Measurements from ENCODE around the gene HS2ST1.

HS2ST1 gene

DNA sequence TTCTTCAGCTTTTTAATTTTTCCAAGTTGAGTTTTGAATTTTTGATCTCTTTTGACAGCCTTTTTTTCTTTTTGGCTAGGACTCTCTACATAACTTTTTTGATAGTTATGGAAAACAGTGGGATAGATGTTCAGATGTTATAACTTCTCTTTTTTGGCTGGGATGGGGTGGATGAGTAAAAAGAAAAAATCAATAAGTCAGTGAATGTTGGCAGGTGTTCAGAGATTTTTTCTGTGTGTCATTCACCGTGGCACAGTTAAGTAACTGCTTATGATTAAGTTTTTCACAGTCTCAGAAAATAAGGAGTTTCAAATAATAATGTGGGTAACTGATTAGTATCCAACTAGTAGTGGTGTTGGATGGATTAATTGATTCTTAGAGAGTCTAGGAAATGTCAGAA lies 24.0 kb downstream of the HS2ST1 start:
- no peak overlapping the region for H3K4me2 ChIP-seq (ENCODE audit: low read depth, low read length, poor library complexity, severe bottlenecking)
- H3K27me3 ChIP-seq (ENCODE audit: insufficient read depth, low read length, poor library complexity, severe bottlenecking), result no peaks in the 10 kb centered on the region
- no peak overlapping the region for H3K4me3 ChIP-seq (ENCODE audit: low read length, poor library complexity, severe bottlenecking)
- TF ChIP-seq, protein P1, sequence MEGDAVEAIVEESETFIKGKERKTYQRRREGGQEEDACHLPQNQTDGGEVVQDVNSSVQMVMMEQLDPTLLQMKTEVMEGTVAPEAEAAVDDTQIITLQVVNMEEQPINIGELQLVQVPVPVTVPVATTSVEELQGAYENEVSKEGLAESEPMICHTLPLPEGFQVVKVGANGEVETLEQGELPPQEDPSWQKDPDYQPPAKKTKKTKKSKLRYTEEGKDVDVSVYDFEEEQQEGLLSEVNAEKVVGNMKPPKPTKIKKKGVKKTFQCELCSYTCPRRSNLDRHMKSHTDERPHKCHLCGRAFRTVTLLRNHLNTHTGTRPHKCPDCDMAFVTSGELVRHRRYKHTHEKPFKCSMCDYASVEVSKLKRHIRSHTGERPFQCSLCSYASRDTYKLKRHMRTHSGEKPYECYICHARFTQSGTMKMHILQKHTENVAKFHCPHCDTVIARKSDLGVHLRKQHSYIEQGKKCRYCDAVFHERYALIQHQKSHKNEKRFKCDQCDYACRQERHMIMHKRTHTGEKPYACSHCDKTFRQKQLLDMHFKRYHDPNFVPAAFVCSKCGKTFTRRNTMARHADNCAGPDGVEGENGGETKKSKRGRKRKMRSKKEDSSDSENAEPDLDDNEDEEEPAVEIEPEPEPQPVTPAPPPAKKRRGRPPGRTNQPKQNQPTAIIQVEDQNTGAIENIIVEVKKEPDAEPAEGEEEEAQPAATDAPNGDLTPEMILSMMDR (conservative IDR thresholded peaks at IDR 0.05; ENCODE audit: low read length), result no peak
- TF ChIP-seq EZH2phosphoT487 (IDR thresholded peaks at IDR 0.05; ENCODE audit: borderline replicate concordance), result no peak
- H3K79me2 ChIP-seq (ENCODE audit: insufficient read depth, low read length), result peaks cover 57% of the 10 kb centered on the region
- H3F3A ChIP-seq (ENCODE audit: low read depth), result no peaks in the 10 kb centered on the region
- no peaks in the 10 kb centered on the region for H3K9me2 ChIP-seq (replicated peaks; ENCODE audit: low read depth, low read length)
- no peak overlapping the region for H2AFZ ChIP-seq (ENCODE audit: low read length)
- peaks cover 4% of the 10 kb centered on the region for H3K4me1 ChIP-seq (ENCODE audit: insufficient read depth, low read length, poor library complexity, severe bottlenecking)
- no peaks in the 10 kb centered on the region for H3K9me3 ChIP-seq (ENCODE audit: insufficient read depth, low read depth, low read length)
- H3K9ac ChIP-seq (ENCODE audit: low read depth, low read length, poor library complexity, severe bottlenecking), result no peak overlapping the region
- peaks cover 5% of the 10 kb centered on the region for H4K20me1 ChIP-seq (ENCODE audit: insufficient read depth, low read length, poor library complexity, severe bottlenecking)
- no peaks in the 10 kb centered on the region for H3K36me3 ChIP-seq (ENCODE audit: insufficient read depth, low read length)

GRCh38 chr1:86938855-86939254 lies 24.4 kb downstream of the HS2ST1 start:
- Histone ChIP-seq H4K20me1 (ENCODE audit: insufficient read depth, low read length, poor library complexity, severe bottlenecking) (peaks cover 5% of the 10 kb centered on the region), H3K9me3 (ENCODE audit: insufficient read depth, low read depth, low read length) (no peaks in the 10 kb centered on the region), H3K4me3 (ENCODE audit: low read length, poor library complexity, severe bottlenecking) (no peak overlapping the region), H2AFZ (ENCODE audit: low read length) (no peak overlapping the region), H3K79me2 (ENCODE audit: insufficient read depth, low read length) (peaks cover 60% of the 10 kb centered on the region), H3K4me1 (ENCODE audit: insufficient read depth, low read length, poor library complexity, severe bottlenecking) (peaks cover 2% of the 10 kb centered on the region), H3F3A (ENCODE audit: low read depth) (no peaks in the 10 kb centered on the region), H3K27me3 (ENCODE audit: insufficient read depth, low read length, poor library complexity, severe bottlenecking) (no peaks in the 10 kb centered on the region), H3K36me3 (ENCODE audit: insufficient read depth, low read length) (no peaks in the 10 kb centered on the region), H3K4me2 (ENCODE audit: low read depth, low read length, poor library complexity, severe bottlenecking) (no peak overlapping the region), H3K9ac (ENCODE audit: low read depth, low read length, poor library complexity, severe bottlenecking) (no peak overlapping the region), H3K9me2 (replicated peaks; ENCODE audit: low read depth, low read length) (no peaks in the 10 kb centered on the region)
- TF ChIP-seq EZH2phosphoT487 (IDR thresholded peaks at IDR 0.05; ENCODE audit: borderline replicate concordance), result no peak
- TF ChIP-seq, protein P1 (conservative IDR thresholded peaks at IDR 0.05; ENCODE audit: low read length), result no peak

GRCh38 chr1:86939406-86939805 lies 25.0 kb downstream of the HS2ST1 start:
- H3K4me2 ChIP-seq (ENCODE audit: low read depth, low read length, poor library complexity, severe bottlenecking), result no peak overlapping the region
- no peaks in the 10 kb centered on the region for H3K36me3 ChIP-seq (ENCODE audit: insufficient read depth, low read length)
- no peaks in the 10 kb centered on the region for H3K27me3 ChIP-seq (ENCODE audit: insufficient read depth, low read length, poor library complexity, severe bottlenecking)
- no peaks in the 10 kb centered on the region for H3F3A ChIP-seq (ENCODE audit: low read depth)
- no peak overlapping the region for H3K4me3 ChIP-seq (ENCODE audit: low read length, poor library complexity, severe bottlenecking)
- no peaks in the 10 kb centered on the region for H4K20me1 ChIP-seq (ENCODE audit: insufficient read depth, low read length, poor library complexity, severe bottlenecking)
- no peaks in the 10 kb centered on the region for H3K9me2 ChIP-seq (replicated peaks; ENCODE audit: low read depth, low read length)
- TF ChIP-seq, protein P1 (conservative IDR thresholded peaks at IDR 0.05; ENCODE audit: low read length), result no peak
- TF ChIP-seq EZH2phosphoT487 (IDR thresholded peaks at IDR 0.05; ENCODE audit: borderline replicate concordance), result no peak
- no peaks in the 10 kb centered on the region for H3K4me1 ChIP-seq (ENCODE audit: insufficient read depth, low read length, poor library complexity, severe bottlenecking)
- peaks cover 60% of the 10 kb centered on the region for H3K79me2 ChIP-seq (ENCODE audit: insufficient read depth, low read length)
- H3K9me3 ChIP-seq (ENCODE audit: insufficient read depth, low read depth, low read length), result no peaks in the 10 kb centered on the region
- H2AFZ ChIP-seq (ENCODE audit: low read length), result no peak overlapping the region
- H3K9ac ChIP-seq (ENCODE audit: low read depth, low read length, poor library complexity, severe bottlenecking), result no peak overlapping the region
